ENCODE data around the gene CSMD2. TPM values are rescaled to one million over a fixed set of nuclear protein-coding genes. Genes with fewer than 3 reads are reported as not detected.

Gene CSMD2
- total RNA-seq, 1 experiment from 2014 or later, result 13.2 TPM

- ATAC-seq, result peak; percentile 36; the same call in 1 of the 2 replicates
- no peaks in the 10 kb centered on the region for H3K9me3 Mint-ChIP-seq
- no peak overlapping the region for H3K4me3 Mint-ChIP-seq
- POLR2A ChIA-PET, result no interaction called here
- CTCF ChIA-PET, result interaction anchor here (1.1 kb wide), 1 partner anchor 166 kb away, joined by 5 read pairs; no protein-coding TSS in a partner anchor
- H3K4me1 Mint-ChIP-seq, result peaks cover 42% of the 10 kb centered on the region
- H3K27me3 Mint-ChIP-seq (ENCODE audit: low read depth), result no peaks in the 10 kb centered on the region
- no peak for TF ChIP-seq KAT7 (CRISPR knock-in tag; IDR thresholded peaks at IDR 0.05; ENCODE audit: borderline replicate concordance)
- TF ChIP-seq ZNF423 (CRISPR knock-in tag; IDR thresholded peaks at IDR 0.05), result peak; percentile 66; the same call in 1 of the 2 replicates
- H3K27ac Mint-ChIP-seq, result 0 out of 2 replicates have a peak overlapping the region, but pooled peaks have one; percentile 3
- H3K36me3 Mint-ChIP-seq, result no peaks in the 10 kb centered on the region
- DNase-seq (ENCODE audit: low spot score), result no peak
Observed at GRCh38 chr1:33848205-33848937, 316.7 kb downstream of the CSMD2 start.

GRCh38 chr1:33846861-33847260, 318.2 kb downstream of the CSMD2 start:
- TF ChIP-seq CDX4 (CRISPR knock-in tag; IDR thresholded peaks at IDR 0.05; ENCODE audit: borderline replicate concordance), result no peak
- TF ChIP-seq NR3C1 (CRISPR knock-in tag; conservative IDR thresholded peaks at IDR 0.05; ENCODE audit: low read depth), result no peak
- no peak for TF ChIP-seq ZNF425 (CRISPR knock-in tag; conservative IDR thresholded peaks at IDR 0.05)
- TF ChIP-seq MYBL2 (CRISPR knock-in tag; IDR thresholded peaks at IDR 0.05), result no peak
- no peak for TF ChIP-seq CREB1 (CRISPR knock-in tag; IDR thresholded peaks at IDR 0.05)
- TF ChIP-seq TP53 (CRISPR knock-in tag; IDR thresholded peaks at IDR 0.05), result no peak
- no peak for TF ChIP-seq FOXP1 (CRISPR knock-in tag; IDR thresholded peaks at IDR 0.05; ENCODE audit: borderline replicate concordance)
- TF ChIP-seq RELA (CRISPR knock-in tag; IDR thresholded peaks at IDR 0.05; ENCODE audit: borderline replicate concordance), result no peak
- no peak for TF ChIP-seq STAT6 (CRISPR knock-in tag; conservative IDR thresholded peaks at IDR 0.05; ENCODE audit: low read depth)
- TF ChIP-seq ZNF121 (CRISPR knock-in tag; IDR thresholded peaks at IDR 0.05), result no peak
- DNase-seq (ENCODE audit: low spot score) (no peak), ATAC-seq (no peak)
- Mint-ChIP-seq H3K27ac (no peak overlapping the region), H3K4me3 (no peak overlapping the region), H3K4me1 (peaks cover 39% of the 10 kb centered on the region), H3K27me3 (ENCODE audit: low read depth) (no peaks in the 10 kb centered on the region), H3K36me3 (no peaks in the 10 kb centered on the region), H3K9me3 (no peaks in the 10 kb centered on the region)
- POLR2A ChIA-PET, result no interaction called here
- CTCF ChIA-PET, result interaction anchor here (1.1 to 1.3 kb wide), 2 partner anchors 167 to 214 kb away, joined by 3 to 5 read pairs; no protein-coding TSS in a partner anchor

- Mint-ChIP-seq H3K4me3 (no peak overlapping the region), H3K27me3 (ENCODE audit: low read depth) (no peaks in the 10 kb centered on the region), H3K9me3 (peaks cover 13% of the 10 kb centered on the region), H3K4me1 (peaks cover 17% of the 10 kb centered on the region), H3K27ac (no peak overlapping the region), H3K36me3 (peaks cover 12% of the 10 kb centered on the region; the same call in 1 of the 2 replicates)
- ATAC-seq (no peak), DNase-seq (ENCODE audit: low spot score) (no peak)
- ChIA-PET CTCF (interaction anchor here (1.1 kb wide), 1 partner anchor 9 kb away, joined by 5 read pairs; no protein-coding TSS in a partner anchor), POLR2A (no interaction called here)
- no peak for TF ChIP-seq ERG (CRISPR knock-in tag; IDR thresholded peaks at IDR 0.05)
- no peak for TF ChIP-seq ATF2 (CRISPR knock-in tag; IDR thresholded peaks at IDR 0.05; ENCODE audit: borderline replicate concordance, low read depth)
- TF ChIP-seq CDX4 (CRISPR knock-in tag; IDR thresholded peaks at IDR 0.05; ENCODE audit: borderline replicate concordance), result no peak
- no peak for TF ChIP-seq FOXJ3 (CRISPR knock-in tag; IDR thresholded peaks at IDR 0.05; ENCODE audit: borderline replicate concordance)
- TF ChIP-seq CREB1 (CRISPR knock-in tag; IDR thresholded peaks at IDR 0.05), result no peak
- TF ChIP-seq AFF4 (CRISPR knock-in tag; IDR thresholded peaks at IDR 0.05; ENCODE audit: borderline replicate concordance), result no peak
Observed at GRCh38 chr1:33844166-33844565, 320.9 kb downstream of the CSMD2 start.

Data from WTC11 (cell line).